Gastrocnemius medialis (tissue), 4 donors: ENCODE measurements around the gene VAMP4.

Experiments
- POLR2A ChIP-seq, 2 donors: fragments of 450-650 bp; IDR thresholded peaks; one replicate each; pipeline ENCODE4 v1.6.1; 2017; ENCODE audit warnings: antibody characterized with exemption in 2 of 2, mild to moderate bottlenecking in 2 of 2, moderate library complexity in 2 of 2
- TF ChIP-seq, protein P1 (sequence below), 5 experiments: fragments of 450-650 bp in 3 of 5; fragments of 200-600 bp in 2 of 5; sonication (generic) in 2 of 5; IDR thresholded peaks in 4 of 5; conservative IDR thresholded peaks in 1 of 5; 1 replicate in 4 of 5; 2 replicates in 1 of 5; pipeline ENCODE4 v1.5.1; 2016 to 2019; ENCODE audit warnings: antibody characterized with exemption in 5 of 5, mild to moderate bottlenecking in 3 of 5, moderate library complexity in 3 of 5

DNA sequence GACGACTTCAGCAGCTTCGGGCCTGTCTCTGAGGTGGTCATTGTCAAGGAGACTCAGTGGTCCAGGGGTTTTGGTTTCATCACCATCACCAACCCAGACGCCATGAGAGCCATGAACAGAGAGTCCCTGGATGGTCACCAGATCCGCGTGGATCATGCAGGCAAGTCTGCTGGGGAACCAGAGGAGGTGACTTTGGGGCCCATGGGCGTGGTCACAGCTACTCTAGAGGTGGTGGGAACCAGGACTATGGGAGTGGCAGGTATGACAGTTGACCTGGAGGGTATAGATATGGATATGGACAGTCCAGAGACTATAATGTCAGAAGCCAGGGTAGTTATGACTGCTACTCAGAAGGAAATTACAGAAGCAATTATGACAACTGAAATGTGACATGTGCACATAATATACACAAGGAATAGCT is 20.3 kb upstream of the VAMP4 start:
- TF ChIP-seq, protein P1, sequence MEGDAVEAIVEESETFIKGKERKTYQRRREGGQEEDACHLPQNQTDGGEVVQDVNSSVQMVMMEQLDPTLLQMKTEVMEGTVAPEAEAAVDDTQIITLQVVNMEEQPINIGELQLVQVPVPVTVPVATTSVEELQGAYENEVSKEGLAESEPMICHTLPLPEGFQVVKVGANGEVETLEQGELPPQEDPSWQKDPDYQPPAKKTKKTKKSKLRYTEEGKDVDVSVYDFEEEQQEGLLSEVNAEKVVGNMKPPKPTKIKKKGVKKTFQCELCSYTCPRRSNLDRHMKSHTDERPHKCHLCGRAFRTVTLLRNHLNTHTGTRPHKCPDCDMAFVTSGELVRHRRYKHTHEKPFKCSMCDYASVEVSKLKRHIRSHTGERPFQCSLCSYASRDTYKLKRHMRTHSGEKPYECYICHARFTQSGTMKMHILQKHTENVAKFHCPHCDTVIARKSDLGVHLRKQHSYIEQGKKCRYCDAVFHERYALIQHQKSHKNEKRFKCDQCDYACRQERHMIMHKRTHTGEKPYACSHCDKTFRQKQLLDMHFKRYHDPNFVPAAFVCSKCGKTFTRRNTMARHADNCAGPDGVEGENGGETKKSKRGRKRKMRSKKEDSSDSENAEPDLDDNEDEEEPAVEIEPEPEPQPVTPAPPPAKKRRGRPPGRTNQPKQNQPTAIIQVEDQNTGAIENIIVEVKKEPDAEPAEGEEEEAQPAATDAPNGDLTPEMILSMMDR (IDR thresholded peaks at IDR 0.05 in 4 of 5, conservative IDR thresholded peaks at IDR 0.05 in 1 of 5), result no peak
- no peak for TF ChIP-seq POLR2A (IDR thresholded peaks at IDR 0.05)
